CD14-positive monocyte (primary cell): ENCODE measurements around the gene TMEM151B. TPM values are rescaled to one million over a fixed set of nuclear protein-coding genes. Genes with fewer than 3 reads are reported as not detected.

Experiments
- DNase-seq, 3 donors: peaks; one replicate each; pipeline ENCODE4 v3.0.0-alpha.2; 2011 to 2022
- H2AFZ ChIP-seq: 2 replicates; pipeline ENCODE4 v1.6.0; 2012; ENCODE audit warnings: mild to moderate bottlenecking, low read depth, low read length, inconsistent platforms; ENCODE audit not compliant: insufficient read depth, poor library complexity, severe bottlenecking
- H3K27ac ChIP-seq, 2 donors: 1 replicate in 1 of 2; 2 replicates in 1 of 2; pipeline ENCODE4 v1.5.1; 2012 to 2013; ENCODE audit warnings: low read length in 2 of 2, control low read depth in 1 of 2, inconsistent platforms in 1 of 2, low read depth in 1 of 2, mild to moderate bottlenecking in 1 of 2
- H3K27me3 ChIP-seq, 2 donors: one replicate each; pipeline versions ENCODE4 v1.6.0 to v1.6.1; 2011 to 2013; ENCODE audit warnings: low read length in 2 of 2; ENCODE audit not compliant: control insufficient read depth in 2 of 2, insufficient read depth in 2 of 2
- H3K36me3 ChIP-seq, 2 donors: replicated peaks in 1 of 2; 1 replicate in 1 of 2; 2 replicates in 1 of 2; pipeline versions ENCODE4 v1.5.1 to v1.6.1; 2012 to 2013; ENCODE audit warnings: low read length in 2 of 2, control low read depth in 1 of 2, inconsistent platforms in 1 of 2, mild to moderate bottlenecking in 1 of 2; ENCODE audit not compliant: insufficient read depth in 2 of 2, control insufficient read depth in 1 of 2
- H3K4me1 ChIP-seq, 2 donors: 1 replicate in 1 of 2; 2 replicates in 1 of 2; pipeline versions ENCODE4 v1.5.1 to v1.6.1; 2012 to 2013; ENCODE audit warnings: low read length in 2 of 2, control low read depth in 1 of 2, inconsistent platforms in 1 of 2, mild to moderate bottlenecking in 1 of 2, moderate library complexity in 1 of 2; ENCODE audit not compliant: insufficient read depth in 2 of 2, control insufficient read depth in 1 of 2
- H3K4me2 ChIP-seq: replicated peaks from 2 replicates; pipeline ENCODE3; 2012; ENCODE audit warnings: low read length, moderate library complexity, mild to moderate bottlenecking; ENCODE audit not compliant: poor library complexity, severe bottlenecking; ENCODE audit errors: extremely low read depth
- H3K4me3 ChIP-seq, 3 experiments: fragments of 200-600 bp in 1 of 3; sonication (generic) in 1 of 3; replicated peaks in 1 of 3; 1 replicate in 2 of 3; 2 replicates in 1 of 3; pipeline ENCODE4 v1.5.1; 2011 to 2013; ENCODE audit warnings: low read length in 3 of 3, mild to moderate bottlenecking in 3 of 3, control low read depth in 2 of 3, low read depth in 2 of 3, inconsistent platforms in 1 of 3, moderate library complexity in 1 of 3
- H3K79me2 ChIP-seq: 2 replicates; pipeline ENCODE4 v1.6.0; 2012; ENCODE audit warnings: mild to moderate bottlenecking, control low read depth, inconsistent platforms, low read length, moderate library complexity; ENCODE audit not compliant: insufficient read depth
- H3K9ac ChIP-seq: 2 replicates; pipeline ENCODE4 v1.6.0; 2017; ENCODE audit warnings: low read length, mild to moderate bottlenecking; ENCODE audit not compliant: insufficient read depth, poor library complexity, severe bottlenecking
- H3K9me3 ChIP-seq, 2 donors: replicated peaks in 1 of 2; 1 replicate in 1 of 2; 2 replicates in 1 of 2; pipeline versions ENCODE4 v1.5.1 to v1.6.1; 2012 to 2013; ENCODE audit warnings: low read length in 2 of 2, control low read depth in 1 of 2; ENCODE audit not compliant: control insufficient read depth in 1 of 2, insufficient read depth in 1 of 2
- H4K20me1 ChIP-seq: 2 replicates; pipeline ENCODE4 v1.6.0; 2012; ENCODE audit warnings: mild to moderate bottlenecking, low read length, control low read depth, moderate library complexity; ENCODE audit not compliant: insufficient read depth
- H3K27ac Mint-ChIP-seq, 7 donors: one replicate each; pipeline ENCODE4 v1.8.0; 2020; ENCODE audit warnings: mild to moderate bottlenecking in 7 of 7, mixed read lengths in 7 of 7, moderate library complexity in 6 of 7, inconsistent platforms in 2 of 7
- H3K27me3 Mint-ChIP-seq, 3 donors: one replicate each; pipeline ENCODE4 v1.8.0; 2021 to 2022; ENCODE audit warnings: low read depth in 3 of 3, mild to moderate bottlenecking in 3 of 3, mixed read lengths in 3 of 3, moderate library complexity in 3 of 3, inconsistent platforms in 1 of 3
- H3K36me3 Mint-ChIP-seq, 2 donors: one replicate each; pipeline ENCODE4 v1.8.0; 2020; ENCODE audit warnings: mixed read lengths in 2 of 2, inconsistent platforms in 1 of 2, mild to moderate bottlenecking in 1 of 2
- H3K4me1 Mint-ChIP-seq: one replicate; pipeline ENCODE4 v1.8.0; 2020; ENCODE audit warnings: mild to moderate bottlenecking, mixed read lengths
- H3K4me3 Mint-ChIP-seq, 2 donors: one replicate each; pipeline ENCODE4 v1.8.0; 2020; ENCODE audit warnings: mild to moderate bottlenecking in 2 of 2, mixed read lengths in 2 of 2, moderate library complexity in 1 of 2
- H3K9me3 Mint-ChIP-seq, 7 donors: one replicate each; pipeline ENCODE4 v1.8.0; 2020 to 2022; ENCODE audit warnings: mixed read lengths in 7 of 7, mild to moderate bottlenecking in 6 of 7, moderate library complexity in 6 of 7, inconsistent platforms in 2 of 7
- WGBS: methylation state at CpG from one replicate; pipeline ENCODE4 v1.1.5; 2013; ENCODE audit warnings: missing lambda C conversion rate; ENCODE audit not compliant: insufficient coverage; 5-methylcytosine and 5-hydroxymethylcytosine counted together
- intact Hi-C, 2 donors: fragments of 100-400 bp; cut with micrococcal nuclease; formaldehyde crosslinking; loops; one replicate each; pipeline versions ENCODE4 v1.15.0 to v1.15.1; 2023
- polyA plus RNA-seq, 3 donors: library from polyadenylated mRNA; depleted of rRNA in 1 of 3; unstranded in 2 of 3; stranded (reverse) in 1 of 3; fragments of 300-500 nt in 2 of 3; fragments of >200 nt in 1 of 3; fragmentation: Illumina TruSeq in 2 of 3; gene quantifications; 1 replicate in 2 of 3; 2 replicates in 1 of 3; pipeline ENCODE4 v1.2.3, GENCODE V29; 2012 to 2021
- TF ChIP-seq, protein P1 (sequence below): fragments of 200-600 bp; IDR thresholded peaks from one replicate; pipeline ENCODE4 v1.8.0; 2022; ENCODE audit warnings: antibody characterized with exemption, mild to moderate bottlenecking

The TMEM151B gene
- polyA plus RNA-seq, 3 donors, result not detected

DNA sequence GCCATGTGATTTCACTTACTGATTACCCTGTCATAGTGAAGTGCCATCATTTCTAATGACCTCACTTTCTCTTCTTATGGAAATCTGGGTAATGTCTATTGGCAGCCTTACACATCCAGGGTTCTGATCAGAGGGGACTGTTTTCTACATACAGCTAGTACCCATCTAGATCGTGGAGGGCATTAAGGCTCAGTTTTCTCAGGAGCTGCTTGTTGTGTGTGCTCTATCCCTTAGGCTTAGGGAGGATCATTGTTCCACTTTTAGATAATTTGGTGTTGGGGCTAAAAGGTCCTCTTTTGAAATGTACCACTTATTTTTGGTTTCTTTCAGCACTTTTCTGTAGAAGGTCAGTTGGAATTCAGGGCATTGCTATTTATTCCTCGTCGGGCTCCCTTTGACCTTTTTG lies 19.5 kb upstream of the TMEM151B start:
- Mint-ChIP-seq H3K36me3 (peaks cover 72% of the 10 kb centered on the region in 2 donors), H3K27ac (peak overlapping the region in 2 of 7 donors; percentile 10 to 50), H3K27me3 (peaks cover 0 to 2% (median 0%) of the 10 kb centered on the region in 3 donors), H3K4me1 (peaks cover 34% of the 10 kb centered on the region), H3K4me3 (no peak overlapping the region), H3K9me3 (peaks cover 0 to 2% (median 0%) of the 10 kb centered on the region in 7 donors)
- no peak overlapping the region for H3K27ac ChIP-seq
- H3K9ac ChIP-seq, result no peak overlapping the region
- H3K4me2 ChIP-seq, result no peak overlapping the region
- intact Hi-C loops, result no loop called here
- H3K36me3 ChIP-seq, result peaks cover 60 to 72% of the 10 kb centered on the region in 2 donors
- H4K20me1 ChIP-seq, result peaks cover 85% of the 10 kb centered on the region
- H3K79me2 ChIP-seq, result peaks cover 42% of the 10 kb centered on the region
- no peaks in the 10 kb centered on the region for H3K27me3 ChIP-seq
- no peak overlapping the region for H3K4me3 ChIP-seq
- no peak for DNase-seq
- H3K4me1 ChIP-seq, result peaks cover 16 to 33% of the 10 kb centered on the region in 2 donors
- H2AFZ ChIP-seq, result no peak overlapping the region
- WGBS, result no CpG with 5 or more reads among the region's 3 CpGs
- TF ChIP-seq, protein P1, sequence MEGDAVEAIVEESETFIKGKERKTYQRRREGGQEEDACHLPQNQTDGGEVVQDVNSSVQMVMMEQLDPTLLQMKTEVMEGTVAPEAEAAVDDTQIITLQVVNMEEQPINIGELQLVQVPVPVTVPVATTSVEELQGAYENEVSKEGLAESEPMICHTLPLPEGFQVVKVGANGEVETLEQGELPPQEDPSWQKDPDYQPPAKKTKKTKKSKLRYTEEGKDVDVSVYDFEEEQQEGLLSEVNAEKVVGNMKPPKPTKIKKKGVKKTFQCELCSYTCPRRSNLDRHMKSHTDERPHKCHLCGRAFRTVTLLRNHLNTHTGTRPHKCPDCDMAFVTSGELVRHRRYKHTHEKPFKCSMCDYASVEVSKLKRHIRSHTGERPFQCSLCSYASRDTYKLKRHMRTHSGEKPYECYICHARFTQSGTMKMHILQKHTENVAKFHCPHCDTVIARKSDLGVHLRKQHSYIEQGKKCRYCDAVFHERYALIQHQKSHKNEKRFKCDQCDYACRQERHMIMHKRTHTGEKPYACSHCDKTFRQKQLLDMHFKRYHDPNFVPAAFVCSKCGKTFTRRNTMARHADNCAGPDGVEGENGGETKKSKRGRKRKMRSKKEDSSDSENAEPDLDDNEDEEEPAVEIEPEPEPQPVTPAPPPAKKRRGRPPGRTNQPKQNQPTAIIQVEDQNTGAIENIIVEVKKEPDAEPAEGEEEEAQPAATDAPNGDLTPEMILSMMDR, result no peak
- no peaks in the 10 kb centered on the region for H3K9me3 ChIP-seq

DNA sequence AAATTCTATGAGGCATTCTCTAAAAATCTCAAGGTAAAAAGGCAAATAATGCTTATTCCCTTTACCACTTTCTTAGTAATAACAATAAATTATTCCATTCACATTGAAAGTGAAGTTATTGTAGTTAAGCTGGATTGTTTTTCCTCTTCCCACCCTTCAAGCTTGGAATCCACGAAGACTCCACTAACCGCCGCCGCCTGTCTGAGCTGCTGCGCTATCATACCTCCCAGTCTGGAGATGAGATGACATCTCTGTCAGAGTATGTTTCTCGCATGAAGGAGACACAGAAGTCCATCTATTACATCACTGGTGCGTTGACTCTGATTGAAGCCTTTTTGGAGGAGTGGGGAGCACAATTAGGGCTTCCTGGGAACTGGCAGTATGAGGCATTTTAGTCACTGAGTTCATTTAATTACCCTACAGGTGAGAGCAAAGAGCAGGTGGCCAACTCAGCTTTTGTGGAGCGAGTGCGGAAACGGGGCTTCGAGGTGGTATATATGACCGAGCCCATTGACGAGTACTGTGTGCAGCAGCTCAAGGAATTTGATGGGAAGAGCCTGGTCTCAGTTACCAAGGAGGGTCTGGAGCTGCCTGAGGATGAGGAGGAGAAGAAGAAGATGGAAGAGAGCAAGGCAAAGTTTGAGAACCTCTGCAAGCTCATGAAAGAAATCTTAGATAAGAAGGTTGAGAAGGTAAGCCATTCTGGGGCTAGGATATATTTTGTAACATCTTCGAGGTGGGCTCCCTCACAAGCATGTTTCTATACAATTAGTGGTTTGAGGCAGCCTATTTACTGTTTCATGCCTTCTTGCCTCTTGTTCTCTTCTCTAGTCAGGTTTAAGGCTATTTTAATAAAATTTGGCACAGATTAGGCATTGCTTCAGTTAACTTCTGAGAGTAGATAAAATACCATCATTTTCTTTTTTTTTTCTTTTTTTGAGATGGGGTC lies 18.4 kb upstream of the TMEM151B start:
- peaks cover 0 to 6% (median 2%) of the 10 kb centered on the region in 3 donors for H3K27me3 Mint-ChIP-seq
- no peak for DNase-seq
- Histone ChIP-seq H2AFZ (no peak overlapping the region), H3K4me1 (peaks cover 19 to 35% of the 10 kb centered on the region in 2 donors), H3K4me2 (no peak overlapping the region), H3K9ac (no peak overlapping the region), H3K4me3 (no peak overlapping the region), H3K27me3 (no peaks in the 10 kb centered on the region), H3K9me3 (no peaks in the 10 kb centered on the region), H3K36me3 (peaks cover 60 to 76% of the 10 kb centered on the region in 2 donors), H3K79me2 (peaks cover 42% of the 10 kb centered on the region), H4K20me1 (peaks cover 96% of the 10 kb centered on the region), H3K27ac (no peak overlapping the region)
- TF ChIP-seq, protein P1, result no peak
- H3K27ac Mint-ChIP-seq, result peak overlapping the region in 2 of 7 donors; percentile 39 to 70
- peaks cover 0 to 2% (median 0%) of the 10 kb centered on the region in 7 donors for H3K9me3 Mint-ChIP-seq
- peaks cover 72 to 73% of the 10 kb centered on the region in 2 donors for H3K36me3 Mint-ChIP-seq
- WGBS, result 90% methylated on average over 6 of the region's 14 CpGs
- peaks cover 41% of the 10 kb centered on the region for H3K4me1 Mint-ChIP-seq
- intact Hi-C loops, result no loop called here
- H3K4me3 Mint-ChIP-seq, result no peak overlapping the region
